K562 (cell line): ENCODE results near the gene EXOC4. TPM values are rescaled to one million over a fixed set of nuclear protein-coding genes. Genes with fewer than 3 reads are reported as not detected.
A peak's percentile ranks its signal among the peaks of the same experiment; 100 is the strongest.

ENCODE experiments used
- ARHGAP35 ChIP-seq: fragments of 450-650 bp; IDR thresholded peaks from 2 replicates; pipeline ENCODE4 v1.6.1; 2018; ENCODE audit not compliant: partially characterized antibody
- ATF1 ChIP-seq, 2 experiments: fragments of 450-650 bp in 1 of 2; IDR thresholded peaks; 2 replicates each; pipeline ENCODE4 v1.6.1; 2016; ENCODE audit warnings: missing compliant biosample characterization in 1 of 2, missing genetic modification characterization in 1 of 2
- BRF1 ChIP-seq: IDR thresholded peaks from 3 replicates; pipeline ENCODE4 v1.6.1; 2011; ENCODE audit warnings: borderline replicate concordance, mild to moderate bottlenecking; ENCODE audit not compliant: insufficient read length; ENCODE audit errors: extremely low read depth
- CBFA2T3 ChIP-seq: fragments of 450-650 bp; IDR thresholded peaks from 2 replicates; pipeline ENCODE4 v1.6.1; 2017
- DPF2 ChIP-seq: fragments of 450-650 bp; IDR thresholded peaks from 2 replicates; pipeline ENCODE4 v1.6.1; 2016
- GTF2A2 ChIP-seq: IDR thresholded peaks from 2 replicates; pipeline ENCODE4 v1.6.1; 2016; ENCODE audit warnings: mild to moderate bottlenecking, missing genetic modification characterization, missing compliant biosample characterization
- ILF3 ChIP-seq: fragments of 450-650 bp; IDR thresholded peaks from 2 replicates; pipeline ENCODE4 v1.6.1; 2018; ENCODE audit warnings: antibody characterized with exemption, mild to moderate bottlenecking, moderate library complexity, borderline replicate concordance
- IRF9 ChIP-seq: fragments of 450-650 bp; IDR thresholded peaks from 2 replicates; pipeline ENCODE4 v1.6.1; 2016; ENCODE audit warnings: missing biosample characterization, missing genetic modification characterization
- JUNB ChIP-seq: fragments of 450-650 bp; formaldehyde crosslinking; conservative IDR thresholded peaks from 2 replicates; pipeline ENCODE4 v1.4.0; 2020; ENCODE audit warnings: mild to moderate bottlenecking
- MED1 ChIP-seq: sonication (generic); formaldehyde crosslinking; IDR thresholded peaks from 2 replicates; pipeline ENCODE4 v1.8.1; 2023; ENCODE audit warnings: missing genetic modification reagents, borderline replicate concordance
- POLR2AphosphoS2 ChIP-seq: IDR thresholded peaks from 2 replicates; pipeline ENCODE4 v1.6.1; 2012; ENCODE audit warnings: low read length, improper control_type of control experiment
- PYGO2 ChIP-seq: fragments of 450-650 bp; IDR thresholded peaks from 2 replicates; pipeline ENCODE4 v1.6.1; 2016; ENCODE audit warnings: mild to moderate bottlenecking, missing genetic modification characterization, moderate library complexity, missing compliant biosample characterization
- STAT5A ChIP-seq: IDR thresholded peaks from 2 replicates; pipeline ENCODE4 v1.6.1; 2012; ENCODE audit warnings: low read length, inconsistent platforms, borderline replicate concordance
- TAL1 ChIP-seq: fragments of 450-650 bp; IDR thresholded peaks from 2 replicates; pipeline ENCODE4 v1.6.1; 2016; ENCODE audit warnings: mild to moderate bottlenecking
- TOE1 ChIP-seq, 2 experiments: fragments of 450-650 bp in 1 of 2; sonication (generic) in 1 of 2; formaldehyde crosslinking in 1 of 2; IDR thresholded peaks; 2 replicates each; pipeline versions ENCODE4 v1.7.1 to v1.8.0; 2016 to 2022; ENCODE audit warnings: borderline replicate concordance in 2 of 2, mild to moderate bottlenecking in 2 of 2, antibody characterized with exemption in 1 of 2, inconsistent platforms in 1 of 2, low read depth in 1 of 2, missing genetic modification reagents in 1 of 2, moderate library complexity in 1 of 2
- ZBTB43 ChIP-seq: sonication (generic); formaldehyde crosslinking; IDR thresholded peaks from 2 replicates; pipeline ENCODE4 v1.8.0; 2023; ENCODE audit warnings: mild to moderate bottlenecking, missing genetic modification reagents
- ZFP36 ChIP-seq: fragments of 150-350 bp; IDR thresholded peaks from 2 replicates; pipeline ENCODE4 v1.6.1; 2018; ENCODE audit warnings: low read length, low read depth; ENCODE audit not compliant: partially characterized antibody
- ZNF57 ChIP-seq: fragments of 450-650 bp; formaldehyde crosslinking; IDR thresholded peaks from 2 replicates; pipeline ENCODE4 v1.4.0; 2020; ENCODE audit warnings: mild to moderate bottlenecking, moderate library complexity
- ZNF717 ChIP-seq: fragments of 250-450 bp; sonication (Bioruptor Pico); IDR thresholded peaks from 2 replicates; pipeline ENCODE4 v1.5.0; 2021
- polyA plus RNA-seq, 8 experiments: library from polyadenylated mRNA; depleted of rRNA in 4 of 8; stranded (reverse) in 5 of 8; unstranded in 3 of 8; fragments of >200 nt; fragmentation: Nextera tagmentation in 2 of 8; fragmentation: Illumina TruSeq in 1 of 8; extraction: Ambion mirVana in 2 of 8; extraction: Trizol in 1 of 8; gene quantifications; 2 replicates each; pipeline versions ENCODE4 v1.2.1 to v1.2.3, GENCODE V29; 2011 to 2014; ENCODE audit warnings: inconsistent platforms in 1 of 8, missing spikeins in 1 of 8
- total RNA-seq, 7 experiments: library from RNA; depleted of rRNA in 6 of 7; stranded (reverse); fragments of >200 nt in 6 of 7; fragmentation: Illumina TruSeq in 2 of 7; extraction: Trizol in 2 of 7; gene quantifications; 2 replicates each; pipeline versions ENCODE4 v1.2.1 to v1.2.3, GENCODE V29; 2011 to 2021; ENCODE audit warnings: low replicate concordance in 1 of 7

Gene EXOC4
- total and polyA plus RNA-seq, 9 of the 15 experiments (the other 6 are each of a cell fraction or from before 2014, with no cell fraction given) = 18.5 to 73.1 (median 46.6) TPM

GRCh38 chr7:133985300-133985699, 732.4 kb downstream of the EXOC4 start (continued):
- TF ChIP-seq ZBTB43 (CRISPR knock-in tag) = no peak
- no peak for TF ChIP-seq ILF3
- TF ChIP-seq ZNF57 (CRISPR knock-in tag) = no peak
- no peak for TF ChIP-seq ZNF717 (CRISPR knock-in tag)
- peak; percentile 75 for TF ChIP-seq CBFA2T3
- no peak for TF ChIP-seq GTF2A2 (tag)
- no peak for TF ChIP-seq PYGO2 (tag)
- TF ChIP-seq STAT5A = peak; percentile 44
- no peak for TF ChIP-seq TOE1 (IDR thresholded peaks at IDR 0.05; ENCODE audit: borderline replicate concordance)
- TF ChIP-seq TOE1 (CRISPR knock-in tag; IDR thresholded peaks at IDR 0.05; ENCODE audit: borderline replicate concordance, low read depth) = no peak
- no peak for TF ChIP-seq IRF9
- no peak for TF ChIP-seq BRF1
- peak; percentile 85 for TF ChIP-seq TAL1
- TF ChIP-seq ATF1 (CRISPR knock-in tag; IDR thresholded peaks at IDR 0.05) = no peak
- no peak for TF ChIP-seq ATF1 (tag; IDR thresholded peaks at IDR 0.05)
- peak; percentile 56; the same call in 1 of the 2 replicates for TF ChIP-seq DPF2
- no peak for TF ChIP-seq POLR2AphosphoS2
- TF ChIP-seq ZFP36 = peak; percentile 48
- no peak for TF ChIP-seq MED1 (CRISPR knock-in tag)
- no peak for TF ChIP-seq ARHGAP35
- no peak for TF ChIP-seq JUNB (CRISPR knock-in tag)
